ENCODE results near the gene GGA3.

- no peak for TF ChIP-seq POLR2A (IDR thresholded peaks at IDR 0.05; ENCODE audit: low read depth, low read length)
- TF ChIP-seq TAF1 (IDR thresholded peaks at IDR 0.05; ENCODE audit: borderline replicate concordance, low read depth, low read length): no peak
These were observed 20.8 kb downstream of the GGA3 start for GRCh38 chr17:75240394-75241142.
